ENCODE data around the gene COL6A1.

COL6A1 gene

DNA sequence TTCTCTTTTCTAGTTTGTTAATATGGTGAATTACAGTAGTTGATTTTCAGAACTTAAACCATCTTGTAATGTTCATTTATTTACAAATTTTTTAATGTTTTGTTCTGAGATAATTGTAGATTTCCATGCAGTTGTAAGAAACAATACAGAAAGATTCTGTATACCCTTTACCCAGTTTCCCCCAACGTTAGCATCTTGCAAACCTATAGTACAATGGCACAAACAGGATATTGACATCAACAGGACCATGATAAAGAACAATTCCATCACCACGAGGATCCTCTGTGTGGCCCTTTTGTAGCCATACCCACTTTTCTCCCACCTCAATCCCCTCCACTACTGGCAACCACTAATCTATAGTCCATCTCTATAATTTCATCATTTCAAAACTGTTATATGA, 33.3 kb downstream of the COL6A1 start:
- no peak for FAIRE-seq
- TF ChIP-seq, protein P1, sequence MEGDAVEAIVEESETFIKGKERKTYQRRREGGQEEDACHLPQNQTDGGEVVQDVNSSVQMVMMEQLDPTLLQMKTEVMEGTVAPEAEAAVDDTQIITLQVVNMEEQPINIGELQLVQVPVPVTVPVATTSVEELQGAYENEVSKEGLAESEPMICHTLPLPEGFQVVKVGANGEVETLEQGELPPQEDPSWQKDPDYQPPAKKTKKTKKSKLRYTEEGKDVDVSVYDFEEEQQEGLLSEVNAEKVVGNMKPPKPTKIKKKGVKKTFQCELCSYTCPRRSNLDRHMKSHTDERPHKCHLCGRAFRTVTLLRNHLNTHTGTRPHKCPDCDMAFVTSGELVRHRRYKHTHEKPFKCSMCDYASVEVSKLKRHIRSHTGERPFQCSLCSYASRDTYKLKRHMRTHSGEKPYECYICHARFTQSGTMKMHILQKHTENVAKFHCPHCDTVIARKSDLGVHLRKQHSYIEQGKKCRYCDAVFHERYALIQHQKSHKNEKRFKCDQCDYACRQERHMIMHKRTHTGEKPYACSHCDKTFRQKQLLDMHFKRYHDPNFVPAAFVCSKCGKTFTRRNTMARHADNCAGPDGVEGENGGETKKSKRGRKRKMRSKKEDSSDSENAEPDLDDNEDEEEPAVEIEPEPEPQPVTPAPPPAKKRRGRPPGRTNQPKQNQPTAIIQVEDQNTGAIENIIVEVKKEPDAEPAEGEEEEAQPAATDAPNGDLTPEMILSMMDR (IDR thresholded peaks at IDR 0.05; ENCODE audit: insufficient read depth, missing control alignments), result no peak

DNA sequence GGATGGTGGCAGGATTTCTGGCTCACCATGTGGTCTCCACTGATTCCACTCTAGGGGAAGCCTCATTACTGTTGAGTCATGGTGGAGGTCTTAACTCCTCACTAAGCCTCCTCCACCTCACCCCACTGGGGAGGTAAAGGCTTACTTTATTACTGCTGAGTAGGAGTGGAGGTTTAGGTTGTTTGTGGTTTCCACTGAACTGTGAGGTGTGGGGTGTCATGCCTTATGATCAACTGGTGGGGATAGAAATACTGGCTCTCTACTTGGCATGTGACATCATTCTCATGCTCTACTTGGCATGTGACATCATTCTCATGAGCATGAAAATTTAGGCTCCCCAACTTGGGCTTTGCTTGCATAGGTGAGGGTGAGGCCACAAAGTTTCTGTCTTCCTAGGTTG, 35.6 kb downstream of the COL6A1 start:
- TF ChIP-seq, protein P1 (IDR thresholded peaks at IDR 0.05; ENCODE audit: insufficient read depth, missing control alignments), result no peak
- DNase-seq (ENCODE audit: insufficient read length, low spot score), result no peak
- FAIRE-seq, result no peak

More for the DNA sequence above, 33.3 kb downstream of the COL6A1 start:
- DNase-seq (ENCODE audit: insufficient read length, low spot score), result no peak

DNA sequence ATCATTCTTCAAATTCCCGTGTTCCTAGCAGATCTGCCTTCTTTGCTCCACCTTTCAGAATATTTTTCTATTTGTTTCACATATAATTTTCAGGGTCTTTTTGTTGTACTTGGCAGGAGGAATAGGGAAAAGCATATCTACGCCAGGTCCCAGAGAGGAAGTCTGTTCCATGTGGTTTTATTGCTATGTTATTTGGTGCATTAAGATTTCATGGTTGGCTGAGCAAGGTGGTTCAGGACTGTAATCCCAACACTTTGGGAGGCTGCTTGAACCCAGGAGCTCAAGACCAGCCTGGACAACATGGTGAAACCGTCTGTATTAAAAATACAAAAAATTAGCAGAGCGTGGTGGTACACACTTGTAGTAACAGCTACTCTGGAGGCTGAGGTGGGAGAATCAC, 36.1 kb downstream of the COL6A1 start:
- DNase-seq (ENCODE audit: insufficient read length, low spot score) (no peak), FAIRE-seq (no peak)
- TF ChIP-seq, protein P1 (IDR thresholded peaks at IDR 0.05; ENCODE audit: insufficient read depth, missing control alignments), result no peak

GRCh38 chr21:46018615-46019014, 37.0 kb downstream of the COL6A1 start:
- TF ChIP-seq, protein P1 (IDR thresholded peaks at IDR 0.05; ENCODE audit: insufficient read depth, missing control alignments), result no peak
- FAIRE-seq (no peak), DNase-seq (ENCODE audit: insufficient read length, low spot score) (no peak)

DNA sequence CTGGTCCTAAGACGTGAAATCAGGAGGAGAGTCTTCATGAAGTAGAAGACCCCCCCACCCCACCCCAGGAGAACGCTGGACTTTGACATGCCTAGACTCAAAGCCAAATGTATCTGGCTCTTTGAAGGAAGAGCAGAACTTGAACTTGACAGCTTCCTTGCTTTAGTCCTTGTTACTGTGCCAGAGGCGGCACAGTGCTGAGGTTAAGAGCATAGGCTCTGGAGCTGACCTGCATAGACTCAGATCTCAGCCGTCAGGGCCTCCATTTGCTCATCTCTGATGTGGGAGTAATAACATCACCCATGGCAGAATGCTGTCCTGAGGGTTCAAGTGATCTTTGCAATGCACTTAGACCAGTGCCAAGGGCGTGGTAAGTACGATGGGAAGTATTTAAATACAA, 39.0 kb downstream of the COL6A1 start:
- FAIRE-seq (no peak), DNase-seq (ENCODE audit: insufficient read length, low spot score) (no peak)
- TF ChIP-seq, protein P1 (IDR thresholded peaks at IDR 0.05; ENCODE audit: insufficient read depth, missing control alignments), result no peak

DNA sequence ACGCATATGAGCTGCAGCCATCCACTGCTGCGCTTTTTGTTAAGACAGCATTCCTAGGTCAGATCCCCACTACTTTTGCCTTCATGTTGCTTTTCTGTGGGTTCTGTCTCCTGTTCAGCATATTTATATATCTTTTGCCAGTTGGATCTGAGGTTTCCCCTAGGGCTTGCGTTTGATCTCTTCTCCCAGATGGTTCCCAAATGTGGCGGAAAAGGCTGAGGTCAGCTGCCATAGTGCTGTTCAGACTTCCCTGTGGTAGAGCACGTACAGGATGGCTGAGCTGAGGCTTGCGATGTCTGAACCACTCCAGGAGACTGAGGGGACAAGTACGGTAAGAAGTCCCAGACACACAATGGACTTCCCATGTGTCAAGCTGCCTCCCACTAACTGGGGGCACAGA, 39.8 kb downstream of the COL6A1 start:
- FAIRE-seq (no peak), DNase-seq (ENCODE audit: insufficient read length, low spot score) (no peak)
- TF ChIP-seq, protein P1 (IDR thresholded peaks at IDR 0.05; ENCODE audit: insufficient read depth, missing control alignments), result no peak

DNA sequence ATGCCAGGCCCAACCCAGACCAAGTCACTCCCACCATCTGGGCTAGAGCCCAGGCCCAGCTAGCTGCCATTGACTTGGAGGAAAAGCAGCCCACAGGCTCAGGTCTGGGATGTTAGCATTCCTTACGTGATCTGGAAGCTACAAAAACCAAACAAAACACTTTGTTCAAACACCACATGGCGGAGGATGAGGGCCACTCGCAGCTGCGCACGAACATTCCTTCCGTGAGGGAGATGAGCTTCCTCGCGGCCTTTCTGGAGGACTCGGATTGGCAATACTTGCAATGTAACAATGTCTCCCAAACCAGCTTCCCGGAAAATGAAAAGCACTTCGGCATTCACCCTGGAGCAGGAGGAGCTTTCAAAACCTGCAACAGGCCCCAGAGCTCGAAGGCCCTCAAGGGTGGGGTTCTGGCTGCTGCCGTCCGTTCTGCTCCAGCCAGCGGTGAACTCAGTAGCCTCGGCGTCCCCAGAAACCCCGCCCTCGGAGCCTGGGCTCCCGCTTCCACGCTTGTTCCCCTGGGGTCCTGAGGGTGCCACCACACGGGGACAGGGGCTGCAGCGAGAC, 40.5 kb downstream of the COL6A1 start:
- FAIRE-seq, result no peak
- DNase-seq (ENCODE audit: insufficient read length, low spot score), result no peak
- TF ChIP-seq, protein P1 (IDR thresholded peaks at IDR 0.05; ENCODE audit: insufficient read depth, missing control alignments), result no peak
